ENCODE measurements around the gene NOP58. TPM values are rescaled to one million over a fixed set of nuclear protein-coding genes. Genes with fewer than 3 reads are reported as not detected.
"Not testable (repeated sequence)": the region's sequence is repeated elsewhere in the genome, so short reads cannot be mapped to it uniquely, and the experiment has no call there.

NOP58 gene
- total RNA-seq, result 10 to 100 TPM; 31.2 to 73.3 (median 46.5) TPM

GRCh38 chr2:202265467-202266277 lies at the start of gene NOP58:
Gene NOP58 (plus strand): TSS chr2:202265763. CDS start chr2:202265942, 179 bp downstream.
- H3K4me3 ChIP-seq, result peak within 1 kb of the TSS; percentile 71 to 93 (median 80)
- DNase-seq (peak; percentile 93), ATAC-seq (ENCODE audit: low FRiP score in 2 of 2) (peak; percentile 98 to 99)
- no peaks in the 10 kb centered on the region for H3K9me3 ChIP-seq
- peaks cover 20 to 41% (median 24%) of the 10 kb centered on the region in 4 donors for H3K4me1 ChIP-seq
- H3K36me3 ChIP-seq, result no peaks in the 10 kb centered on the region
- peak within 1 kb of the TSS; percentile 92 to 98 (median 96) for H3K27ac ChIP-seq
- H3K27me3 ChIP-seq, result no peaks in the 10 kb centered on the region
- WGBS, 2 donors, result 0% methylated on average over 40 to 54 of the region's 54 CpGs
- TF ChIP-seq EP300 (IDR thresholded peaks at IDR 0.05) (peak in 1 of 4 donors; percentile 83), CTCF (IDR thresholded peaks at IDR 0.05) (no peak), POLR2AphosphoS5 (IDR thresholded peaks at IDR 0.05) (peak; percentile 98), POLR2A (IDR thresholded peaks at IDR 0.05) (peak; percentile 85 to 97 (median 96))

DNA sequence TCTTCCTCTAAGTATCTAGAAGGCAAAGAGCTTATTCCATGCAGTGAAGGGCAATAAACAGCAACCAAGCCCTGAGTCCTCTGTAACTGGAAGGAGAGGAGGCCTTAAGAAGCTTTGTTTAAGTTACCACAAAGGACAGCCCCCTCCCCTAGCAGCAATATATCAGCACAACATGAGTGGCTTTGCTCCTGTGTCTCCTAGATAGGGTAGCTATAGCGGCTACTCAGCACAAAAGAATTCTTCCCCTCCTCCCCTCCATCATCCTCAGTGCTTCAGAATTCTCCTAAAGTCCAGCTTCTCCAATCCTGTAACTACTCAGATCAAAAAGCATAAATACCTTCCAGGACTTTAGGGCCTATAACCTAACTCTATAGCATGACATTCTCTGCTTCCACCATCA lies 43.7 kb upstream of the NOP58 start:
- H3K4me3 ChIP-seq, result no peak overlapping the region
- peaks cover 0 to 43% (median 8%) of the 10 kb centered on the region in 4 donors for H3K36me3 ChIP-seq
- H3K27me3 ChIP-seq, result no peaks in the 10 kb centered on the region
- no peaks in the 10 kb centered on the region for H3K9me3 ChIP-seq
- no peak for DNase-seq
- WGBS, 2 donors, result 67 to 95% methylated on average over 1 of the region's 1 CpG
- peaks cover 0 to 5% (median 0%) of the 10 kb centered on the region in 4 donors for H3K4me1 ChIP-seq
- TF ChIP-seq POLR2A (IDR thresholded peaks at IDR 0.05), result no peak
- no peak for TF ChIP-seq EP300 (IDR thresholded peaks at IDR 0.05)
- no peak for TF ChIP-seq POLR2AphosphoS5 (IDR thresholded peaks at IDR 0.05)
- TF ChIP-seq CTCF (IDR thresholded peaks at IDR 0.05), result no peak
- H3K27ac ChIP-seq, result no peak overlapping the region
- no peak for ATAC-seq (ENCODE audit: low FRiP score in 2 of 2)

DNA sequence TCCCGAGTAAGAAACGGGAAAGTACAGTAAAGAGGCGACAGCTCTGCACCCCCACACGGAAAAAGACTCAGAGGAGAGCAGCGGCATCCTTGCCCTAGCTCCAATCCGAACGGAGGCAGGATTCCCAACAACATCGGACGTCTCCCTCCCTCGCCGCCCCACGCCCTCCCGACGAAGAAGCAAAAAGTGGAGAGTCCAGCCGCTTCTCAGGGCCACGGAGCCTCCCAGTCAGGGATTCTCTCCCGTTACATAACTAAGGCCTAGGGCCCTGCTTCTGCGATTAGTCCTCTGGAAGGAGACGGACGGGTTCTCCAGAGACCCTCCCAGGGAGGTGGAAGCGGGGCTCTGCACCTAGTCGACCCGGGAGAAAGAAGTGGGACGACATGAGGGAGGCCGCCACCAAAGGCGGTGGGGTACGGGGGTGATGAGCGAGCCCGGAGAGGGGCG lies 27.8 kb upstream of the NOP58 start:
- DNase-seq, result peak in 1 of 2 donors; percentile 33
- H3K36me3 ChIP-seq, result no peaks in the 10 kb centered on the region
- peaks cover 7 to 31% (median 25%) of the 10 kb centered on the region in 4 donors for H3K4me1 ChIP-seq
- H3K9me3 ChIP-seq, result no peaks in the 10 kb centered on the region
- peak overlapping the region; percentile 86 to 96 (median 93) for H3K27ac ChIP-seq
- H3K4me3 ChIP-seq, result peak overlapping the region; percentile 92 to 99 (median 96)
- WGBS, 2 donors, result 0 to 1% methylated on average over 19 to 29 of the region's 30 CpGs
- H3K27me3 ChIP-seq, result no peaks in the 10 kb centered on the region
- peak; percentile 56 to 67 for ATAC-seq (ENCODE audit: low FRiP score in 2 of 2)
- TF ChIP-seq EP300 (IDR thresholded peaks at IDR 0.05) (no peak), CTCF (IDR thresholded peaks at IDR 0.05) (peak in 1 of 6 experiments; percentile 9), POLR2AphosphoS5 (IDR thresholded peaks at IDR 0.05) (no peak)

DNA sequence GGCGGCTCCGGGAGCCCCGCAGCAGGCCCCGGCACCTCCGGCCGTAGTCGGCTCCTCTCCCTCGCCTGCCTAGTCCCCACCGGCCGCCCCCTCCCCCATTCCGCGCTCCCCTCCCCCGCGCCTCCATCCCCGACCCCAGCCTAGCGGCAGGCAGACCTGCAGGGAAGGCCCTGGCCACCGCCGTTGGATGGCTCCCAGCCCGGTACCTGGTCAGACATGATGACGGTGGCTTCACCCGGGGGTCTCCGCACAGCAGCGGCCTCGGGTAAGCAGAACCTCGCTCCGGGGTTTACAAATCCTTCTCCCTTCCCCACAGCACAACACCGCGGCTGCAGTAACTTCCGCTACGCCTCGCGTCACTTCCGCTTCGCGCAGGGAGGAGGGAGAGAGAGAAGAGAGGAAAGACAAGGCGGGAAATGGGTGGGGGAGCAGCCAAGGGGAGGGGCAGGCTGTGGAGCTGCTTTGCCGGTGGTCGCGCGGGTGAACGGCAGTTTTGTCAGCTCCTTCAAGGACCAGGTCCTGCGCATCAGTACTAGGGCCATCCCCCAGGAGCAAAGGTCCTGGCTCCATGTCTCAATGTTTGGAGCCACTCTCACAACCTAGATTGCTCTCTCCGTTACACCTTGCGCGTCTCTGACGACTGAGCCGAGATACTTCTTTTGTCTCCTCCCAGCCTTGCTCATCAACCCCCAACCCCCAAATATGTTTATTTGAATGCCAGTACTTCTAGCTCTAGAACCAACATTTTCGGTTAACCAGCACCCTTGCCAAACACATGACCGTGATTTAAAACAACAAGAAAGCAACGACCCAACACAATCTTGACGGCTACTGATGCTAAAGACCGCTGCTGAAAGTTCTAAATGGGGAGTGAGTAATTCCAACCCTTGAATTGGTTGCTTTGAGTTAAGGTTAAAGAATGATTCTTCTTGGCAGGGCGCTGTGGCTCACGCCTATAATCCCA lies 27.0 kb upstream of the NOP58 start, which contains the start of gene SUMO1:
Gene SUMO1, minus strand, starts transcription at position 364 of the 964 bp plus-strand sequence. Its CDS starts 146 bp downstream, at position 218.
- Histone ChIP-seq H3K27me3 (no peaks in the 10 kb centered on the region), H3K4me3 (peak within 1 kb of the TSS; percentile 92 to 99 (median 96)), H3K9me3 (no peaks in the 10 kb centered on the region), H3K36me3 (no peaks in the 10 kb centered on the region), H3K27ac (peak within 1 kb of the TSS; percentile 86 to 96 (median 93)), H3K4me1 (peaks cover 7 to 31% (median 23%) of the 10 kb centered on the region in 4 donors)
- peak; percentile 96 to 99 for ATAC-seq (ENCODE audit: low FRiP score in 2 of 2)
- TF ChIP-seq POLR2A (IDR thresholded peaks at IDR 0.05), result peak in 2 of 4 donors; percentile 39 to 70
- TF ChIP-seq CTCF (IDR thresholded peaks at IDR 0.05), result no peak
- peak; percentile 86 to 90 for TF ChIP-seq POLR2AphosphoS5 (IDR thresholded peaks at IDR 0.05)
- TF ChIP-seq EP300 (IDR thresholded peaks at IDR 0.05), result no peak
- DNase-seq, result peak; percentile 93 to 94
- WGBS, 2 donors, result 4 to 9% methylated on average over 25 to 53 of the region's 54 CpGs

DNA sequence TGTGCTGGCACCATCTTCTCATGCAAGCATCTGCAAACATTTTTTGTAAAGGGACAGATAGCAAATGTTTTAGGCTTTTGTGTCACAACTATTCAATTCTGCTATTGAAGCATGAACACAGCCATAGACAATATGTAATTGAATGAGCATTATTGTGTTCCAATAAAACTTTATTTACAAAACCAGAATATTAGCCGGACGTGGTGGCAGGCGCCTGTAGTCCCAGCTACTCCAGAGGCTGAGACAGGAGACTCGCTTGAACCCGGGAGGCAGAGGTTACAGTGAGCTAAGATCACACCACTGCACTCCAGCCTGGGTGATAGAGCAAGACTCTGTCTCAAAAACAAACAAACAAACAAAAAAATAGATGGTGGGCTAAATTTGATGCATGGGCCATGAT lies 17.9 kb upstream of the NOP58 start:
- whole genome bisulfite sequencing, 2 donors, result 92 to 95% methylated on average over 5 of the region's 5 CpGs
- DNase-seq; H3K4me1 ChIP-seq; H3K36me3 ChIP-seq; H3K4me3 ChIP-seq; H3K27ac ChIP-seq; H3K27me3 ChIP-seq; H3K9me3 ChIP-seq; ATAC-seq (ENCODE audit: low FRiP score in 2 of 2): not testable (repeated sequence)

Data from upper lobe of left lung (tissue), 6 donors.